GM21526 (cell line): ENCODE results near the gene XCL1.
"Not testable (repeated sequence)": the region's sequence is repeated elsewhere in the genome, so short reads cannot be mapped to it uniquely, and the experiment has no call there.

Experiments used
- ATAC-seq: cut with Tn5 transposase; IDR thresholded peaks from one replicate; pipeline ENCODE4 v1.9.1; 2021; ENCODE audit warnings: moderate library complexity; ENCODE audit not compliant: unreplicated experiment, low FRiP score

XCL1 gene, protein sequence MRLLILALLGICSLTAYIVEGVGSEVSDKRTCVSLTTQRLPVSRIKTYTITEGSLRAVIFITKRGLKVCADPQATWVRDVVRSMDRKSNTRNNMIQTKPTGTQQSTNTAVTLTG

DNA sequence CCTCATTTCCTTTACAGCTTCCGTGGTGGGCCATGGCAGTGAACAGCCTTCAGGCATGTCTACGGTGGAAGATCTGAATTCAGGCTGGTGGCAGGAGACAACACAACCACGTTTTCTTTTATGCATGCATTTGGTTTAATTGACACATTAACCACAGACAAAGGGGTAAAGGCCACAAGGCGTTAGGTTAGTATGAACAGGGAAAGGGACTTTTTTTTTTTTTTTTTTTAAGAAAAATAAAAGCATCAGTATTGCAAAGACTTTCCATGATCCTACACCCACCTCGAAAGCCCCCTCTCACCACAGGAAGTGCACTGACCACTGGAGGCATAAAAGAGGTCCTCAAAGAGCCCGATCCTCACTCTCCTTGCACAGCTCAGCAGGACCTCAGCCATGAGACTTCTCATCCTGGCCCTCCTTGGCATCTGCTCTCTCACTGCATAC is at the start of gene XCL1:
XCL1 (plus strand) TSS at position 361 of the 444 bp plus-strand sequence; CDS start at position 394, 33 bp downstream.
- not testable (repeated sequence) for ATAC-seq

DNA sequence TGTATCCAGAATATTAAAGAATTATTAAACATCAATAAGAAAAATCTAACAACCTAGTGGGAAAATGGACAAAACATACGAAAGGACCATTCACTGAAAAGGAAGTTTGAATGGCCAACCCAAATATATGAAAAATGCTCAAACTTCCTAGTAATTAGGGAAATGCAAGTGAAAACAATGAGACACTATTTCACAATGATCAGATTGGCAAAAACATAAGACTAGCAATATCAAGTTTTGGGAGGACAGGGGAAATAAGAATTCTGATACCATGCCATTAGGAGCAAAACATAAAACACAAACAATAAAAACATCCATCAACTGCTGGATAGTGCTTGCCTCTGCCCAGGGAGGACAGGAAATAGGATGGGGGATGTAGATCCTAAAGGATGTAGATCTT is 46.9 kb upstream of the XCL1 start:
- no peak for ATAC-seq

DNA sequence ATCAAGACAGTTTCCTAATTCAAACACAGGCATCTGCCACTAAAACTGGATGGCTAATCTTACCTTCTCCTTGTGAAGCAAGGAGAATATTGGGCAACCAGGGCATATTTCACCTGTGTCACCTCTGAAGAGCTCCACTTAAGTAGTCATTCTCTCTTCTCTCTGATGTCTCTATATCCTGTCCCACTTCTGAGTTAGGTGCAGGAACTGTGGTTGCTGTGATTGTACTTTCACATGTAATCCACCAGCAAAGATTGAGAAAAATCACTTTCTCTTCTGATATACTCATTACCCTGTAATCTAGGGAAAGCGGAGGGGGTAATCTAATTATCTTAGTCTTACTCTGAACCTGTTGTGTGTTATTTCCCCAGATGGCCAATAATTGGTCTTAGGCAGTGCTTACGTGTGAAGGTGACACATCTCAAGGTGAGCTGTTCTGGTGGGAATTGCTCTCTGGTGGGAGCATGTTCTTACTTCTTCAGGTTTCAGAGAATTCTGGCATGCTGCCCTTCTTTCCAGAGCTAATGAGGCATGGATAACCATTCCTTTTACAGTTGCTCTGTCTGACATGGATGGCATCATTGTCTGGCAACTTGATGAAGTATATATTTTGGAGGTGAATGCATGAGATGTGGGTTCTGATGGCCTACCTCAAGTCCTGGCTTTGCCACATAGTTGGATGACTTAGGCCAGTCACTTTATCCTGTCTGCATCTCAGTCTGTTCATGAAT is 44.6 kb upstream of the XCL1 start:
- no peak for ATAC-seq

DNA sequence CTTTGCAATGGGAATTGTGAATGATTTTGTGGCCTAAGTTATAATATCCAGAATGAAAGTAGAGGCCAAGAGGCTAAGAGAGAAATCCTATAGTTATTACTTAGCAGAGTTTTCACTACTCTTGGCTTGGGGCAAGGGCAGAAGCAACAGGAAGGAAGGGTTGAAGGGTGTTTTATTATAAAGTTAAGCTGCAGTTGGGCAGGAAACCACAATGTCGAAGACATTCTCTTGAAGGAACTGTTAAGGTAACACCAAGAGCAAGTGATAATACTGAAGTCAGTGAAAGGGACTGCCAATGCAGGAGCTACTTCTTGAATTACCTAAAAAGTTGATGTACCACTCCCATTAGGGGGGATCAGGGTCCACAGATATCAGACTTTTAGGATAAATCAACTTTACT is 40.9 kb upstream of the XCL1 start:
- no peak for ATAC-seq

DNA sequence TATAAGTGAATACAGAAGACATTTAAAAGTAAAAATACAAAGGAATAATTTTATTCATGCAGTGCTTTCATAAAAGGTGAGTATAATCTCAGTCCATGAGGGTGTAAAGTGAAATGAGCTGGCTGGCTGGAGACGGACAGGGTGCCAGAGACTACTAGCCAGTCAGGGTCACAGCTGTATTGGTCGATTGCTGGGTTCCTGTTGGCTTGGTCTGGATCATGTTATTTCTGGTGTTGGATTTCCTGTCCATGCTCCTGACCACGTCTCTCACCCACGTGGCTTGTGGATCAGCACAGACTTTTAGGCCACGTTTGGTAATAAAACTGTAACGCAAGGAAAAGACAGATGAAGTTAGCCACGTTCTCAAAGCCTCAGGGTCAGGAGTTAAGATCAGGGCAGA is 35.6 kb upstream of the XCL1 start:
- not testable (repeated sequence) for ATAC-seq

DNA sequence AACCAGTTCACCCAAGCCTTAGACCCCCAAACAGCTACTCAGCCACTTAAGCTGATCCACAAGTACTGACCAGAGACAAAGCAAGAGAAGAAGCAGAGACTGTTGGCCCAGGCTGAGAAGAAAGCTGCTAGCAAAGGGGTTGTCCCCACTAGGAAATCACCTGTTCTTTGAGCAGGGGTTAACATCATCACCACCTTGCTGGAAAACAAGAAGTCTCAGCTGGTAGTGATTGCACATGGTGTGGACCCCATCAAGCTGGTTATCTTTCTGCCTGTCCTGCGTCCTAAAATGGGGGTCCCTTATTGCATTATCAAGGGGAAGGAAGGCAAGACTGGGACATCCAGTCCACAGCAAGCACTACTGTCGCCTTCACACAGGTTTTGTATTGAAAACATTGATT is 33.4 kb upstream of the XCL1 start:
- ATAC-seq, result not testable (repeated sequence)

DNA sequence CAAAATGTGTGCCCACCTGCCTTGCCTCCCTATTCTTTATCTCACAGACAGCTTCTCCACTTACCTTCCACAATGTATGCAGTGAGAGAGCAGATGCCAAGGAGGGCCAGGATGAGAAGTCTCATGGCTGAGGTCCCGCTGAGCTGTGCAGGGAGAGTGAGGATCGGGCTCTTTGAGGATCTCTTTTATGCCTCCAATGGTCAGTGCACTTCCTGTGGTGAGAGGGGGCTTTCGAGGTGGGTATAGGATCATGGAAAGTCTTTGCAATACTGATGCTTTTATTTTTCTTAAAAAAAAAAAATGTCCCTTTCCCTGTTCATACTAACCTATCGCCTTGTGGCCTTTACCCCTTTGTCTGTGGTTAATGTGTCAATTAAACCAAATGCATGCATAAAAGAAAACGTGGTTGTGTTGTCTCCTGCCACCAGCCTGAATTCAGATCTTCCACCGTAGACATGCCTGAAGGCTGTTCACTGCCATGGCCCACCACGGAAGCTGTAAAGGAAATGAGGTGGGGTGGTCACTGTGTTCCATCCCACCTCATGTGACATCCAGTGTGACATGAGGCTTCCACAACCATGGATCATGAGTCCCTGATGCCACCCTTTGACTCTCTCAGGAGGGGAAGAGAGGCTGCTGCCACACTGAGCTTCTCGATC is 32.4 kb upstream of the XCL1 start, which contains the start of gene XCL2:
XCL2 (minus strand) TSS at position 158 of the 659 bp plus-strand sequence; CDS start at position 125, 33 bp downstream.
- not testable (repeated sequence) for ATAC-seq

DNA sequence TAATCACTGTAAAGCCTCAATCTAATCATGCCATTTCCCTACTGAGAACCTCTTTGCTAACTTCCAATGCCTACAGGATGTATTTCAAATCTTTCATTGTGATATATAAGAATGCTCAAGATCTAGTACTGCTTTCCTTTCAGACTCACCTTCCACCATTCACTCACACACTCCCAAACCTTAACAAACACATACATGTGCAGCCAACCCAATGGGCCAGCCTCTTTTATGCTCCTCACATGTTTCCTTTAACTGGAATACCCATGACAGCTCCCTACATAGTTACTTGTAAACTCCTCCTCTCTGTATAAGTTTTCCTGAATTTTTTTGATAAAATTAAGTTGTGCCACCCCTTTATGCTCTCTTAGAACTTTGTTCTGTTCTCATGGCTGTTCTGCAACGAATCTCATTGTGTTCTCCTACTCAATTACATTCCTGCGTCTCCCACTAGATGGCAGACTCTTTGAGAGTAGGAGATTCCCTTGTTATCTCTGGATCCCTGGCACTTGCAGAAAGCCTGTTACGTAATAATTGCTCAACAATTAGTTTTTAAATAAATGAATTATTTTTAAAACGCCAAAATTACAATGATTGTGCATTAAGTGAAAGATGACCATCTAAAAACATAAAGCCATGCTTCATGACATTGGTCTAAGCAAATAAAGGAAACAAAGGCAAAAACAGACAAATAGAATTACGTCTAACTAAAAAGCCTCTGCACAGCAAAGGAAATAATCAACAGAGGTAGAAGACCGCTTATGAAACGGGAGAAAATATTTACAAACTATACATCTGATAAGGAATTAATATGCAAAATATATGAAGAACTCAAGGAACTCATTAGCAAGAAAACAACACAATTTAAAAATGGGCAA is 30.5 kb upstream of the XCL1 start:
- not testable (repeated sequence) for ATAC-seq

DNA sequence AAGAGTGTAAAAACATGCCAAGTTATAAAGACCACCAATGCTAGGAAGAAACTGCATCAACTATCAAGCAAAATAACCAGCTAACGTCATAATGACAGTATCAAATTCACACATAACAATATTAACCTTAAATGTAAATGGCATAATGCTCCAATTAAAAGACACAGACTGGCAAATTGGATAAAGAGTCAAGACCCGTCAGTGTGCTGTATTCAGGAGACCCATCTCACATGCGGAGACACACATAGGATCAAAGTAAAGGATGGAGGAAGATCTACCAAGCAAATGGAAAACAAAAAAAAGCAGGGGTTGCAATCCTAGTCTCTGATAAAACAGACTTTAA is 29.9 kb upstream of the XCL1 start:
- ATAC-seq, result not testable (repeated sequence)

DNA sequence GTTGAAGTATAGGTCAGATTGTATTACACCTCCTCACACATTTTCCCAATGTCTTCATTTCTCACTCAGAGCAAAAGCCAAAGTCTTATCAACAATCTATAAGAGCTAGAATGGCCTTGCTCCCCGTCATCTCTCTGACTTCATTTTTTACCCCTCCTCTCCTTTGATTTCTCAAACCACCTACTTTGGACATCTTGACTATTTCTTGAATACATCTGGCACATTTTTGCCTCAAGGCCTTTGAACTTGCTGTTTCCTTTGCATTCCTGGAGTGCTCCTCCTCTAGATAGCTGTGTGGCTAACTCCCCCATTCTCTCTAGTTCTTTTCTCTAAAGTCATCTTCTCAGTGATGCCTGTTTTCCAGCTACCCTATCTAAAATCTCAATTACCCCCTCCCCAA is 25.4 kb upstream of the XCL1 start:
- no peak for ATAC-seq

DNA sequence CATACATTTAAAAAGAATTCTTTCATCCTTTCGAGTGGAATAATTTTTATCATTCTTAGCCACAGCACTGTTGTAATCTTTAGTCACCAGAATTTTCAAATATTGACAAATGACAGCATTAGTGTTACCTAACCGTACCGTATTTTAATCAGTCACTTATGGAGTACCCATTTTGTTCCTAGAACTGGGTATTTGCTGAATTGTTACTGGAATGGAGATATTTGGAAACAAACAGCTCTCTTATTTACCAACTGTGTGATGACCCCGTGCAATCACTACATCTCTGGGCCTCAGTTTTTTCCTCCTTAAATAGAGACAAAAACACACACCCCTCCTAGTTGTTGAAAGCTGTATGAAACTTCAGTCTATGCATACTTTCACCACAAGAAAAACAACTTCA is 24.7 kb upstream of the XCL1 start:
- ATAC-seq, result no peak

DNA sequence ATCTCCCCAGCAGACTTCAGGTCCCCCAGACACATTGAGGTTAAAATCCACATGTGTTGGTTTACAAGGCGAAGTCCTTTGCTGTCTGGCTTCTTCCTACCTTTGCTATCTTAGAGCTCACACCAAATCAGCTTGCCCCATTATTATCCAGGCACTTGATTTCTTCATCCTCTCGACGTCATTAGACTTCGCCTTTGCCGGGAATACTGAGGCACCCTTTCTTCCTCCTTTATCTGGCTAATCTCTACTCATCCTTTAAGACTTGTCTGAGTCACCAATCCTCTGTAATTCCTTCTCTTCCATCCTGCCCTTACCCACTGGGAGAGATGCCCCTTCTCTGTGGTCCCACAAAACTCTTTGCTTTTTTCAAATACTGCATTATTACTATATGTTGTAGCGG is 23.4 kb upstream of the XCL1 start:
- ATAC-seq, result no peak

DNA sequence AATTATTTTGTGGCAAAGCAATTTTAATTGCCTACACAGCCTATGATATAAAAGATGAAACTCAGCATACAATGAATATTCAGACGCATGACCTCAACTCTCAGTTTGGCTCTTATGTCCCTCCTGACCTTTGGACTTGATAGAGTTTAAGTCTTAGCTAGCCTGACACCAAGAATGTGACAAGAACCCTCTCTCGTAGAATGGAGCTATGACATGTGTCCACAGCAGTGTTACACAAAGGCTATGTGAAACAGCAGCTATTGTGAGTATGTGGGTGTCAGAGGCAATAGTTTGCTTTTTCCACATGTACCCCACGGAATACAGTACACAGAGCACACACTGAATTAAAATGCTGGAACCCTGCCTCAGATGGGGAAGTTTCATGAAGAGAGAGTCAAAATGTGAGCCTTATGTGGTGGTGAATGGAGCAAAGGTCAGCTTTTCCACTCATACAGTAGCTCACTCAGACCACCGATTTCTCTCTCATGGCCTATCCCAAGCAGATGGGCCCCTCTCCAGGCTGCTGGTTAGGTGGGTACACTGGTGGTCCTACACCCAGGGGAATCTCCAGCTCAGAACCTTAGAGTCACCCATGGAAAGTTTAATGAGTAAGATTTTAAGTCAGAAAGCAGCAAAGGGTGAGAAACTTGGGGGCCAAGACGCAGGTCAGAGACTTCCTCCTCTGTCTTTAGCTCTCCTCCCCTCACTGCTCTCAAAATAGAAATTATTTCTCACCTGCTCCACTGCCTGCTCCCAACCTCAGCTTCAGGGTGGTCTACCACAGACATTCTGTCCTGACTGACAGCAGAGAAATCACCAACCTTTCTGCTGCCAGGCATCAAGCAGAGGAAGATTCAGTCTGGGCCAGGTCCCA is 22.5 kb upstream of the XCL1 start:
- no peak for ATAC-seq

DNA sequence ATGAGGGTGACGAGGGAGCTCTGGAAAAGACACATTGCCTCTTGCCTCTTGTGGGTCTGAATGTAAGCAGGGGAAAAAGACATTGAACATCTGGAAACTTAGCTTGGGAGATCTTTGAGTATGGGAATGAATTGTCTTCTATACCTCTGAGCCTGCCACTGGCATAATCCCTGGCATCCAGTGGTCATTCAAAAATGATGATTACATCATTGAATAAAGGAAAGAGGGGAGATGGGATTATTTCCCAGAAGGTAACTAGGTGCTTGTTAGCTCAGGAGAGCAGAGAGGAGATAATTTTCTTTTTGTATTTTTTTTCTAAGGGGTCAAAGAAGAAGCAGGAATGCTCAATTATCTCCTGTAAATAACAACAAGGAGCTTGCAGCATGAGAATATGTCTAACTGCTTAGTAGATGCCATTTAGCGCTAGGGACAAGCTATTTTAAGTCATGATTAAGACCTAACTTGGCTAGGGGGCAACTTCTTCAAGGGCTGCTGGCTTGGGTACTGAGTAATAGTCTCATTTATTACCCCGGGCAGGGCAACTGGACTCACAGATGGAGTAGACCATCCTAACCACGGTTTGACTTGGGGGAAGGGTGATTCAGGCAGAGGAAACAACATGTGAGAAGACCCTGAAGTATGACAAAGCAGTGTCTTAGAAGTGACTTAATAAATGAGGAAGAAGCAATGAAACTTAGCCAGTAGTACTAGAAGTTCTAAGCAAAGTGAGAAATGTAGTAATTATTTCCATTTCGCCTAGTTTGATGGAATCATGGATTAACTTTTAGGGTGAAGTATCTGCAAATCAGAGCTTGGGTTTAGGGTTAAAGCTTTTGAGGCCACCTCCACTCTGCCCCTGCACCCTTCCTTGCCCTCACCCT is 21.6 kb upstream of the XCL1 start:
- no peak for ATAC-seq

DNA sequence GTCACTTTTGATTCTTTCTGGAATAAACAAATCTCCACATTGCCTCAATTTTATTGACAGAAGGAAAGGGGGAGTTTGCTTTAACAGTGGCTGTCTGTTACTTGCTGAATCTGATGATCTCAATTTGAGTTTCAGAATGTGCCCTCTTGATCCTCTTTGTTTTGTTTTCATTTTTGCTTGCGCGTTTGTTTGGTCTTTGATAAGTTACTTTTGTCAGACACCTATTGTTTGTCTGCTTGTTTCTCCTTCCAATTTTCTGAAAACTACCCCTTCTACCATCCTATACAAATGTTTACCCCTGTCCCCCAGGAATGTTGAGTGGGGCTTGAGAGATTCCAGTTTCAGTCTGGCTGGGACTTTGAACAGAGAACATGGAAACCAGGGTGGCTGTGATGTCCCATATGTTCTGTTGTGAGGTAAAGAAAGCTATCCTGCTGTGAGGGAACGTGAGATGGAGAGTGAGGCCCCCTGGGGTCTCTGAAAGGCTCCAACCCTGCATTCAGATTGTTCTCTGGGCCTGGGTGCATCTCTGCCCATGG is 20.8 kb upstream of the XCL1 start:
- no peak for ATAC-seq

DNA sequence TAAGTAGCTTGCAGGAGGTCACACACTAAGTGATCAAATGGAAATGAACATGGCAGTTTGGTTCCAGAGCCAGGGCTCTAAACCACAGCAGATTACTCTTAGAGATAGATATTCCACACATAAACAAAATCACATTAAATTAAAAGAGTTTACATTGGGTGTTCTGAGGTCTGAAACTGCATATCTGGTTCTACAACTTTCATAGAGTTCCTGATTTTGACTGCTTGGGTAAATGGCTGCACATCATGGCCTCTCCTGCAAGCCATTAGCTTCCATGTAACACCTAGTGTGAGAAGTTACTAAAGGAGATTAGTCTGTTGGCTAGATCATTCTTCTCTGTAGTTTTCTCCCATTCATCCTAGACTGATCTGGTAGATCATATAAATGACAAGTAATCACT is 19.8 kb upstream of the XCL1 start:
- ATAC-seq, result no peak

DNA sequence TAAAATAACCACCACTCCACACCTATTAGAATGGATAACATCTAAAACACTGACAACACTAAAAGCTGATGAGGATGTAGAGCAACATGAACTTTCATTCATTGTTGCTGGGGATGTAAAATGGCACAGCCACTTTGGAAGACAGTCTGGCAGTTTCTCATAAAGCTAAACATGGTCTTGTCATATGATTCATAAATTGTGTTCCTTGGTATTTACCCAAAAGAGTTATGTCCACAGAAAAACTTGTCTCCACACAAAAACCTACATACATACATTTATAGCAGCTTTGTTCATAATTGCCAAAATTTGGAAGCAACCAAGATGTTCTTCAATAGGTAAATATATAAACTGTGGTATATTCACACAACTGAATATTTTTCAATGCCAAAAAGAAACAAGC is 16.0 kb upstream of the XCL1 start:
- no peak for ATAC-seq

DNA sequence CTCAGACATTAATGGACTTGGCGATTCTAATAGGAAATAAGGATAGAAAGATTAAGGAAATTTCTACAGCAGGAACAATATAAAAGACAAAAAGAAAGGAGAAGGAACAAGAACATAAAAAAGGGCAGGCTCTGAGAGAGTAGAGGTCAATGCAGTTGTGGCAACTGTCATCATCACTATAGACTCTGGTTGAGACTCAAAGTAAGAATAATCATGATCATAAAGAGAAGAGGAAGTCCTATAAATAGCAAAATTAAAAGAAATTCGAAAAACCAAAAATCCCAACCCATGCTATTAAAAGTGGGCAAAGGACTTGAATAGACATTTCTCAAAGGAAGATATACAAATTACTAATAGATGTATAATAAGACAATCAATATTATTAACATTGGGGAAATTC is 14.4 kb upstream of the XCL1 start:
- ATAC-seq, result no peak

DNA sequence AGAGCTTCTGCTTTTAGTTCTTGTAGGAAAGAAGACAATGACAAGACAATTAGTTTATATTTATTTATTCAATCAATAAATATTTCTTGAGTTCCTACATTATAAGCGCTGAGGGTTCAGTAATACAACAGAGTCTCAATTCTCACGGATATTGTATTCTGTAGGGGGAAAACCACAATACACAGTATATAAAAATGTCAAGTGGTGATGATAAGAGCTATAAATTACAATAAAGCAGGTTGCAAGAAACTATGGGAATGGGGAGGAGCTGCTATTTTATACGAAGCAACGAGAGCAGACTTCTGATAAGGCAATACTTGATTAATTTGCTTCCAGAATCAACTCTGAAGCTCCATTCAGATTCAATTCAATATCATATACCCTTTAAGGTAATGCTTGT is 10.6 kb upstream of the XCL1 start:
- ATAC-seq, result no peak
